Neural cell (in vitro differentiated cells): Measurements from ENCODE around the gene PPIG. TPM values are rescaled to one million over a fixed set of nuclear protein-coding genes. Genes with fewer than 3 reads are reported as not detected.
"Not testable (repeated sequence)": the region's sequence is repeated elsewhere in the genome, so short reads cannot be mapped to it uniquely, and the experiment has no call there.

Source experiments
- H2AFZ ChIP-seq: fragments of 200-600, 300-800 bp; sonication (generic), shearing (Covaris generic); 2 replicates; pipeline ENCODE4 v1.6.0; 2014; ENCODE audit warnings: low read depth, mild to moderate bottlenecking, antibody characterized with exemption, low read length, moderate library complexity
- H3F3A ChIP-seq: fragments of 200-600 bp; shearing (Covaris generic); 2 replicates; pipeline ENCODE4 v1.6.1; 2016; ENCODE audit warnings: mild to moderate bottlenecking, moderate library complexity, mixed read lengths, antibody characterized with exemption, low read length; ENCODE audit not compliant: insufficient read depth, poor library complexity, severe bottlenecking
- H3K27ac ChIP-seq: fragments of 200-600, 300-800 bp; sonication (generic), shearing (Covaris generic); 2 replicates; pipeline ENCODE4 v1.5.1; 2014; ENCODE audit warnings: mild to moderate bottlenecking, low read length, moderate library complexity
- H3K27me3 ChIP-seq: fragments of 300-800, 200-600 bp; sonication (generic), shearing (Covaris generic); 2 replicates; pipeline ENCODE4 v1.6.0; 2014; ENCODE audit warnings: mild to moderate bottlenecking, low read depth, low read length, moderate library complexity; ENCODE audit not compliant: insufficient read depth
- H3K36me3 ChIP-seq: fragments of 300-800, 200-600 bp; sonication (generic), shearing (Covaris generic); 2 replicates; pipeline ENCODE4 v1.5.1; 2014; ENCODE audit warnings: mild to moderate bottlenecking, antibody characterized with exemption, low read length, moderate library complexity; ENCODE audit not compliant: insufficient read depth
- H3K4me2 ChIP-seq: fragments of 300-800, 200-600 bp; sonication (generic), shearing (Covaris generic); 2 replicates; pipeline ENCODE4 v1.6.0; 2014; ENCODE audit warnings: mild to moderate bottlenecking, low read length
- H3K4me3 ChIP-seq: fragments of 300-800, 200-600 bp; sonication (generic), shearing (Covaris generic); 2 replicates; pipeline ENCODE4 v1.5.1; 2014; ENCODE audit warnings: mild to moderate bottlenecking, low read length, moderate library complexity
- H3K79me2 ChIP-seq: fragments of 200-600 bp; shearing (Covaris generic); replicated peaks from 2 replicates; pipeline ENCODE4 v1.6.0; 2014; ENCODE audit warnings: mild to moderate bottlenecking, low read length, moderate library complexity; ENCODE audit not compliant: insufficient read depth
- H3K9ac ChIP-seq: fragments of 300-800, 200-600 bp; sonication (generic), shearing (Covaris generic); 2 replicates; pipeline ENCODE4 v1.6.1; 2016; ENCODE audit warnings: mild to moderate bottlenecking, low read length, mixed read lengths
- H3K9me2 ChIP-seq: fragments of 200-600 bp; shearing (Covaris generic); 2 replicates; pipeline ENCODE4 v1.6.1; 2016; ENCODE audit warnings: mild to moderate bottlenecking, low read length, mixed read lengths; ENCODE audit not compliant: insufficient read depth
- H3K9me3 ChIP-seq: fragments of 200-600, 300-800 bp; sonication (generic), shearing (Covaris generic); 2 replicates; pipeline ENCODE4 v1.6.1; 2016; ENCODE audit warnings: mild to moderate bottlenecking, mixed run types, low read length, moderate library complexity, mixed read lengths
- H4K20me1 ChIP-seq: fragments of 200-600 bp; shearing (Covaris generic); 2 replicates; pipeline ENCODE4 v1.6.1; 2016; ENCODE audit warnings: mild to moderate bottlenecking, mixed run types; ENCODE audit not compliant: insufficient read depth
- CTCF ChIP-seq: fragments of 450-650 bp; IDR thresholded peaks from 2 replicates; pipeline ENCODE4 v1.5.1; 2014; ENCODE audit warnings: antibody characterized with exemption, mild to moderate bottlenecking, moderate library complexity; ENCODE audit not compliant: poor library complexity, severe bottlenecking
- EP300 ChIP-seq: fragments of 450-650 bp; conservative IDR thresholded peaks from 2 replicates; pipeline ENCODE4 v1.6.1; 2014; ENCODE audit warnings: antibody characterized with exemption, mild to moderate bottlenecking, moderate library complexity; ENCODE audit not compliant: poor library complexity, severe bottlenecking
- EZH2 ChIP-seq: fragments of 200-600, 300-800 bp; shearing (Covaris generic), sonication (generic); IDR thresholded peaks from 2 replicates; pipeline ENCODE4 v1.6.1; 2014; ENCODE audit warnings: antibody characterized with exemption, low read length, borderline replicate concordance, mild to moderate bottlenecking; ENCODE audit not compliant: insufficient read depth, poor library complexity, severe bottlenecking
- MXI1 ChIP-seq: fragments of 450-650 bp; conservative IDR thresholded peaks from 2 replicates; pipeline ENCODE4 v1.6.1; 2014; ENCODE audit warnings: antibody characterized with exemption, mild to moderate bottlenecking; ENCODE audit not compliant: poor library complexity, severe bottlenecking
- POLR2AphosphoS5 ChIP-seq: IDR thresholded peaks from 2 replicates; pipeline ENCODE4 v1.6.1; 2012
- RAD21 ChIP-seq: fragments of 450-650 bp; conservative IDR thresholded peaks from 2 replicates; pipeline ENCODE4 v1.6.1; 2014; ENCODE audit warnings: antibody characterized with exemption, mild to moderate bottlenecking, moderate library complexity
- REST ChIP-seq: IDR thresholded peaks from 2 replicates; pipeline ENCODE4 v1.6.1; 2012; ENCODE audit warnings: borderline replicate concordance
- SMC3 ChIP-seq: fragments of 450-650 bp; conservative IDR thresholded peaks from 2 replicates; pipeline ENCODE4 v1.6.1; 2014; ENCODE audit warnings: antibody characterized with exemption, mild to moderate bottlenecking, moderate library complexity; ENCODE audit not compliant: poor library complexity
- TAF1 ChIP-seq: IDR thresholded peaks from 2 replicates; pipeline ENCODE4 v1.6.1; 2012; ENCODE audit warnings: low read depth
- polyA plus RNA-seq: library from polyadenylated mRNA; depleted of rRNA; stranded (reverse); fragments of >200 nt; gene quantifications from 2 replicates; pipeline ENCODE4 v1.2.3, GENCODE V29; 2014

PPIG gene
- polyA plus RNA-seq, 1 donor from 2014 or later, result 45.0 TPM

DNA sequence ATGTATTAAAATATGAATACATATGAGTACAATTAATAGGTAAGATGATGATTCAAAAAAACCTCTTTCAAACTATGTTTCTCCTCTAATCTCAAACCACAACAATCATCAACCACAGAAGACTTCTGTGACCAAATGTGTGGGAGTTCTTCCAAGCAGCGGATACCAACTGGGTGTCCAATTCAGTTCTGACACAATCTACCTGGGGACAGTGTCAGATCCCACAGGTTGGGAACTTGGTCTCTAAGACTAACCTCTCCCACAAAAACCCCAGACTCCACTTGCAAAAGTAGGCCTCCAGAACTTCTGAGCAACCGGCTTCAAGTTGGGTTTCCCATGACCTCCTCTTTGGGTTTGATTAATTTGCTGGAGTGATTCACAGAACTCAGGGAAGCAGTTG is 37.4 kb upstream of the PPIG start:
- Histone ChIP-seq H3K79me2 (no peaks in the 10 kb centered on the region), H3K27me3 (no peaks in the 10 kb centered on the region), H3K4me3 (no peak overlapping the region), H3K36me3 (no peaks in the 10 kb centered on the region), H3K9me2 (no peaks in the 10 kb centered on the region), H3K9me3 (no peaks in the 10 kb centered on the region), H3K9ac (no peak overlapping the region), H3K4me2 (no peak overlapping the region), H3F3A (no peaks in the 10 kb centered on the region), H3K27ac (no peak overlapping the region), H4K20me1 (no peaks in the 10 kb centered on the region), H2AFZ (no peak overlapping the region)
- TF ChIP-seq TAF1, result no peak
- no peak for TF ChIP-seq RAD21
- no peak for TF ChIP-seq EP300
- no peak for TF ChIP-seq REST
- TF ChIP-seq POLR2AphosphoS5, result no peak
- TF ChIP-seq CTCF, result no peak
- TF ChIP-seq SMC3, result no peak
- TF ChIP-seq EZH2, result no peak
- no peak for TF ChIP-seq MXI1

GRCh38 chr2:169561364-169561763 is 22.8 kb upstream of the PPIG start:
- Histone ChIP-seq H2AFZ (no peak overlapping the region), H4K20me1 (no peaks in the 10 kb centered on the region), H3K4me2 (no peak overlapping the region), H3K27me3 (no peaks in the 10 kb centered on the region), H3K36me3 (peaks cover 6% of the 10 kb centered on the region), H3F3A (no peaks in the 10 kb centered on the region), H3K9me2 (no peaks in the 10 kb centered on the region), H3K9ac (no peak overlapping the region), H3K9me3 (no peaks in the 10 kb centered on the region), H3K79me2 (no peaks in the 10 kb centered on the region), H3K27ac (no peak overlapping the region), H3K4me3 (no peak overlapping the region)
- TF ChIP-seq RAD21, result no peak
- no peak for TF ChIP-seq EZH2
- TF ChIP-seq POLR2AphosphoS5, result no peak
- no peak for TF ChIP-seq TAF1
- TF ChIP-seq CTCF, result no peak
- TF ChIP-seq REST, result no peak
- TF ChIP-seq EP300, result no peak
- TF ChIP-seq SMC3, result no peak
- no peak for TF ChIP-seq MXI1

DNA sequence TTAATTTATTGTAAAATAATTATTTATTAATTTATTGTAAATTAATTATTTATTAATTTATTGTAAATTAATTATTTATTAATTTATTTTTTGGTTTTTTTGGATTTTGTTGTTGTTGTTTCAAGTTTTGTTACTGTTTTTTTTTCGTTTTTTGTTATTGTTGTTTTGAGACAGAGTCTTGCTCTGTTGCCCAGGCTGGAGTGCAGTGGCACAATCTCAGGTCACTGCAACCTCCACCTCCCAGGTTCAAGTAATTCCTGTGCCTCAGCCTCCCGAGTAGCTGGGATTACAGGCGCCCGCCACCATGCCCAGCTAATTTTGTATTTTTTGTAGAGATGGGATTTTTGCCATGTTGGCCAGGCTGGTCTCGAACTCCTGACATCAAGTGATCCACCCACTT is 22.1 kb upstream of the PPIG start:
- H3K9me2 ChIP-seq, H3K79me2 ChIP-seq, H3K27ac ChIP-seq, H3K9ac ChIP-seq, H4K20me1 ChIP-seq, H3K4me3 ChIP-seq, H3K9me3 ChIP-seq, H2AFZ ChIP-seq, H3K27me3 ChIP-seq, H3K36me3 ChIP-seq, H3K4me2 ChIP-seq, H3F3A ChIP-seq: not testable (repeated sequence)
